Nucleus accumbens (tissue), 56 donors: ENCODE measurements around the gene ITGB4.
"Not testable (repeated sequence)": the region's sequence is repeated elsewhere in the genome, so short reads cannot be mapped to it uniquely, and the experiment has no call there.

Experiments
- DNase-seq, 56 donors: peaks; one replicate each; lab custom pipeline; 2025; lab: John Stamatoyannopoulos, UW

The ITGB4 gene

GRCh38 chr17:75751676-75752404 is 30.6 kb downstream of the ITGB4 start:
- DNase-seq: no peak

GRCh38 chr17:75752405-75752709 is 31.1 kb downstream of the ITGB4 start:
- no peak for DNase-seq

- no peak for DNase-seq
Measured at GRCh38 chr17:75752802-75753513, 31.7 kb downstream of the ITGB4 start.

GRCh38 chr17:75753514-75754377 is 32.5 kb downstream of the ITGB4 start:
- DNase-seq: peak in 50 of 56 donors; percentile 20 to 82 (median 62)

- DNase-seq: no peak
Measured at GRCh38 chr17:75754378-75755204, 33.3 kb downstream of the ITGB4 start.

GRCh38 chr17:75755205-75755901 is 34.1 kb downstream of the ITGB4 start:
- DNase-seq: no peak

GRCh38 chr17:75755990-75756389 is 34.7 kb downstream of the ITGB4 start:
- no peak for DNase-seq

- no peak for DNase-seq
Measured at GRCh38 chr17:75756451-75757085, 35.3 kb downstream of the ITGB4 start.

- DNase-seq: no peak
Measured at GRCh38 chr17:75757086-75757681, 35.9 kb downstream of the ITGB4 start.

- DNase-seq: no peak
Measured at GRCh38 chr17:75758131-75758905, 37.1 kb downstream of the ITGB4 start.

- no peak for DNase-seq
Measured at GRCh38 chr17:75759457-75759856, 38.2 kb downstream of the ITGB4 start.

- DNase-seq: not testable (repeated sequence)
Measured at GRCh38 chr17:75759978-75760640, 38.9 kb downstream of the ITGB4 start.

- no peak for DNase-seq
Measured at GRCh38 chr17:75762513-75763268, 41.4 kb downstream of the ITGB4 start.

GRCh38 chr17:75763269-75763607 is 42.0 kb downstream of the ITGB4 start:
- no peak for DNase-seq

- DNase-seq: no peak
Measured at GRCh38 chr17:75763613-75764416, 42.6 kb downstream of the ITGB4 start.

- DNase-seq: no peak
Measured at GRCh38 chr17:75764417-75764710, 43.1 kb downstream of the ITGB4 start.
